Muscle layer of duodenum (tissue), 2 donors: ENCODE data around the gene C4BPB.

ENCODE experiments used
- H3K27ac ChIP-seq: one replicate; pipeline ENCODE4 v1.7.0; 2013; ENCODE audit warnings: mild to moderate bottlenecking, low read length
- H3K27me3 ChIP-seq: one replicate; pipeline ENCODE4 v1.7.0; 2013; ENCODE audit warnings: low read depth, mild to moderate bottlenecking, control low read depth, low read length
- H3K36me3 ChIP-seq, 2 donors: one replicate each; pipeline ENCODE4 v1.7.0; 2013; ENCODE audit warnings: low read length in 2 of 2, control low read depth in 1 of 2, mild to moderate bottlenecking in 1 of 2; ENCODE audit not compliant: insufficient read depth in 2 of 2, control insufficient read depth in 1 of 2
- H3K4me1 ChIP-seq, 2 donors: one replicate each; pipeline ENCODE4 v1.7.0; 2013; ENCODE audit warnings: low read length in 2 of 2, mild to moderate bottlenecking in 2 of 2, control low read depth in 1 of 2, moderate library complexity in 1 of 2; ENCODE audit not compliant: insufficient read depth in 2 of 2, control insufficient read depth in 1 of 2
- H3K4me3 ChIP-seq, 2 donors: one replicate each; pipeline ENCODE4 v1.7.0; 2013; ENCODE audit warnings: low read length in 2 of 2, low read depth in 1 of 2, mild to moderate bottlenecking in 1 of 2
- H3K9me3 ChIP-seq, 2 donors: one replicate each; pipeline ENCODE4 v1.7.0; 2013; ENCODE audit warnings: low read length in 2 of 2, control low read depth in 1 of 2, mild to moderate bottlenecking in 1 of 2; ENCODE audit not compliant: control insufficient read depth in 1 of 2
- donor health status: healthy.

C4BPB gene

GRCh38 chr1:207050480-207051190 is 38.0 kb upstream of the C4BPB start:
- H3K36me3 ChIP-seq = peaks cover 16 to 20% of the 10 kb centered on the region in 2 donors
- peaks cover 8 to 53% of the 10 kb centered on the region in 2 donors for H3K4me1 ChIP-seq
- H3K9me3 ChIP-seq = no peaks in the 10 kb centered on the region
- no peaks in the 10 kb centered on the region for H3K27me3 ChIP-seq
- peak overlapping the region; percentile 85 for H3K27ac ChIP-seq
- H3K4me3 ChIP-seq = peak overlapping the region; percentile 96

GRCh38 chr1:207051191-207051943 is 37.3 kb upstream of the C4BPB start, which contains the start of gene YOD1:
YOD1 (minus strand) TSS chr1:207051208; CDS start chr1:207051030, 178 bp downstream.
- Histone ChIP-seq H3K27ac (peak within 1 kb of the TSS; percentile 85), H3K36me3 (peaks cover 17 to 19% of the 10 kb centered on the region in 2 donors), H3K4me3 (peak within 1 kb of the TSS; percentile 96), H3K27me3 (no peaks in the 10 kb centered on the region), H3K9me3 (no peaks in the 10 kb centered on the region), H3K4me1 (peaks cover 6 to 47% of the 10 kb centered on the region in 2 donors)

GRCh38 chr1:207052911-207053769 is 35.5 kb upstream of the C4BPB start, which contains the start of gene PFKFB2:
PFKFB2 (plus strand) TSS chr1:207053275; CDS start chr1:207054718, 1,443 bp downstream.
- peaks cover 13 to 16% of the 10 kb centered on the region in 2 donors for H3K36me3 ChIP-seq
- peaks cover 6 to 29% of the 10 kb centered on the region in 2 donors for H3K4me1 ChIP-seq
- no peaks in the 10 kb centered on the region for H3K9me3 ChIP-seq
- peak within 1 kb of the TSS; percentile 89 for H3K27ac ChIP-seq
- H3K4me3 ChIP-seq = peak within 1 kb of the TSS; percentile 76 to 86
- H3K27me3 ChIP-seq = no peaks in the 10 kb centered on the region

GRCh38 chr1:207054491-207054890 is 34.2 kb upstream of the C4BPB start:
- peak overlapping the region; percentile 73 for H3K27ac ChIP-seq
- H3K9me3 ChIP-seq = no peaks in the 10 kb centered on the region
- peaks cover 6 to 16% of the 10 kb centered on the region in 2 donors for H3K4me1 ChIP-seq
- H3K36me3 ChIP-seq = peaks cover 0 to 4% of the 10 kb centered on the region in 2 donors
- H3K4me3 ChIP-seq = no peak overlapping the region
- no peaks in the 10 kb centered on the region for H3K27me3 ChIP-seq

- peaks cover 6 to 14% of the 10 kb centered on the region in 2 donors for H3K4me1 ChIP-seq
- H3K36me3 ChIP-seq = peaks cover 0 to 11% of the 10 kb centered on the region in 2 donors
- H3K27me3 ChIP-seq = no peaks in the 10 kb centered on the region
- H3K27ac ChIP-seq = peak overlapping the region; percentile 73
- H3K9me3 ChIP-seq = no peaks in the 10 kb centered on the region
- H3K4me3 ChIP-seq = no peak overlapping the region
Measured at GRCh38 chr1:207055386-207056001, 33.2 kb upstream of the C4BPB start.

- Histone ChIP-seq H3K9me3 (no peaks in the 10 kb centered on the region), H3K4me1 (peaks cover 0 to 7% of the 10 kb centered on the region in 2 donors), H3K27ac (peak overlapping the region; percentile 72), H3K27me3 (no peaks in the 10 kb centered on the region), H3K4me3 (no peak overlapping the region), H3K36me3 (peaks cover 0 to 11% of the 10 kb centered on the region in 2 donors)
Measured at GRCh38 chr1:207056673-207057072, 32.0 kb upstream of the C4BPB start.

- H3K4me3 ChIP-seq = no peak overlapping the region
- peaks cover 15 to 27% of the 10 kb centered on the region in 2 donors for H3K36me3 ChIP-seq
- H3K4me1 ChIP-seq = peaks cover 0 to 4% of the 10 kb centered on the region in 2 donors
- no peaks in the 10 kb centered on the region for H3K9me3 ChIP-seq
- H3K27ac ChIP-seq = no peak overlapping the region
- H3K27me3 ChIP-seq = no peaks in the 10 kb centered on the region
Measured at GRCh38 chr1:207058252-207058651, 30.4 kb upstream of the C4BPB start.

GRCh38 chr1:207058878-207059867 is 29.5 kb upstream of the C4BPB start:
- H3K4me1 ChIP-seq = no peaks in the 10 kb centered on the region
- H3K27ac ChIP-seq = no peak overlapping the region
- peaks cover 22 to 36% of the 10 kb centered on the region in 2 donors for H3K36me3 ChIP-seq
- no peaks in the 10 kb centered on the region for H3K9me3 ChIP-seq
- no peak overlapping the region for H3K4me3 ChIP-seq
- no peaks in the 10 kb centered on the region for H3K27me3 ChIP-seq

GRCh38 chr1:207059881-207060280 is 28.8 kb upstream of the C4BPB start:
- Histone ChIP-seq H3K4me1 (no peaks in the 10 kb centered on the region), H3K9me3 (no peaks in the 10 kb centered on the region), H3K27me3 (no peaks in the 10 kb centered on the region), H3K27ac (no peak overlapping the region), H3K36me3 (peaks cover 23 to 41% of the 10 kb centered on the region in 2 donors), H3K4me3 (no peak overlapping the region)

- no peaks in the 10 kb centered on the region for H3K27me3 ChIP-seq
- peaks cover 26 to 47% of the 10 kb centered on the region in 2 donors for H3K36me3 ChIP-seq
- H3K4me1 ChIP-seq = no peaks in the 10 kb centered on the region
- no peak overlapping the region for H3K27ac ChIP-seq
- H3K9me3 ChIP-seq = no peaks in the 10 kb centered on the region
- H3K4me3 ChIP-seq = no peak overlapping the region
Measured at GRCh38 chr1:207060596-207060995, 28.1 kb upstream of the C4BPB start.
